SK-N-MC (cell line): Measurements from ENCODE around the gene TTC16.

Experiments used
- EZH2 ChIP-seq: fragments of 200-600 bp; sonication (generic); IDR thresholded peaks from one replicate; pipeline ENCODE4 v1.6.1; 2017; ENCODE audit warnings: antibody characterized with exemption
- FOXP2 ChIP-seq: optimal IDR thresholded peaks from 2 replicates; pipeline ENCODE3; 2011; ENCODE audit warnings: mild to moderate bottlenecking, moderate library complexity; ENCODE audit not compliant: insufficient read depth; ENCODE audit errors: extremely low read length, control extremely low read depth
- POLR2AphosphoS5 ChIP-seq: IDR thresholded peaks from 2 replicates; pipeline ENCODE4 v1.6.1; 2012; ENCODE audit warnings: mild to moderate bottlenecking, low read depth, low read length, borderline replicate concordance

DNA sequence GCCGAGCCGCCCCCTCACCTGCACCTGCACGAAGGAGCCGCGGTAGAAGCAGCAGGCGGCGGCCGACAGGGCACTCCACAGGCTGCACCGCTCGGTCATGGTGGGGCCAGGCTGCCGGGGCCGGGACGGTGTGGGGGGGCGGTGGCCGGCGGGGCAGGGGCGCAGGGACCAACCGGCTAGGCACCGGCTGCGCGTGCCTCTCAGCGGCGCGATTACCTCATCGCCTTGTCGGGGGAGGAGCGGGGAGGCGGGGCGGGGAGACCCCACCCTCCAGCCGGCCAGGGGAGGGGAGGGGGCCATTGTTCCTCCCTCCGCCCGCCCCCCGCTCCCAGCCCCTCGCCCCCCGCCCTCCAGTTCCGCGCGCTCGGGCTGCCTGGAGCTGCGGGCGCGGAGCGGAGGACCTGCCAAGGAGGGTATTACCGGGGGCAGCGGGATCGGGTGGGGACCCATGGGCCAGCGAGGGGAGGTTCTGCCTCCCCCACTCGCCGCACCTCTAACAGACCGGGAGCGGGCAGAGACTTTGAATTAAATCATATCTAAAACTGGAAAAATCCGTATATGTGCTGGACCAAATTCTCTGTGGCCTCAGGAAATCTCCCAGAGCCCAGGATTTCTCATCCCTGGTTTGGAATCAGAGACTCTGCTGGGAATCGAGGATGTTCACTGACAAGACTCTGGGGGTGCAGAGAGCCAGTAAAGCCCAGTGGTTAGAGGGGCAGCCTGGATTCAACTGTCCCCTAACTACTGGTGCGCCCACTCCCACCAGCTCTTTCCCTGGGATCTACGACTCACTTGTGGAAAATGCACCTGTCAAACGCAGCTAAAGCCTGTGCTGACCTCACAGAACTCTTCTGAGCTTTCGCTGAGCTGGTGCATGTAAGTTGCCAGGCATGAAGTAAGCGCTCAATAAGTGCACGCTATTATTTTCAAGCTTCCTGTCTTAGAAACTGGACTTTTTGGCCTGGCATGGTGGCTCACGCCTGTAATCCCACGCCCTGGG, 39.5 kb downstream of the TTC16 start:
- TF ChIP-seq EZH2 (no peak), POLR2AphosphoS5 (no peak), FOXP2 (no peak)
